Osteocyte (in vitro differentiated cells): ENCODE data around the gene CCNJ. TPM values are rescaled to one million over a fixed set of nuclear protein-coding genes. Genes with fewer than 3 reads are reported as not detected.

Source experiments
- DNase-seq: peaks from one replicate; pipeline ENCODE4 v3.0.0; 2021; ENCODE audit warnings: mixed read lengths; ENCODE audit not compliant: unreplicated experiment; ENCODE audit errors: extremely low spot score
- H3K27ac Mint-ChIP-seq: one replicate; pipeline ENCODE4 v1.8.0; 2021; ENCODE audit warnings: mild to moderate bottlenecking, mixed read lengths; ENCODE audit not compliant: unreplicated experiment
- H3K27me3 Mint-ChIP-seq: one replicate; pipeline ENCODE4 v1.8.0; 2021; ENCODE audit warnings: mixed read lengths; ENCODE audit not compliant: unreplicated experiment
- H3K36me3 Mint-ChIP-seq: one replicate; pipeline ENCODE4 v1.8.0; 2021; ENCODE audit warnings: mixed read lengths; ENCODE audit not compliant: unreplicated experiment
- H3K4me1 Mint-ChIP-seq: one replicate; pipeline ENCODE4 v1.8.0; 2021; ENCODE audit warnings: mixed read lengths; ENCODE audit not compliant: unreplicated experiment
- H3K4me3 Mint-ChIP-seq: one replicate; pipeline ENCODE4 v1.8.0; 2021; ENCODE audit warnings: mild to moderate bottlenecking, moderate library complexity, mixed read lengths; ENCODE audit not compliant: unreplicated experiment
- H3K9me3 Mint-ChIP-seq: one replicate; pipeline ENCODE4 v1.8.0; 2021; ENCODE audit warnings: mixed read lengths; ENCODE audit not compliant: unreplicated experiment
- total RNA-seq: library from RNA; stranded (reverse); gene quantifications from 2 replicates; pipeline ENCODE4 v1.2.1, GENCODE V29; 2021
- TF ChIP-seq, protein P1 (sequence below): fragments of 200-600 bp; sonication (generic); IDR thresholded peaks from 2 replicates; pipeline ENCODE4 v1.5.0; 2021; ENCODE audit warnings: antibody characterized with exemption, mild to moderate bottlenecking, moderate library complexity

CCNJ gene
- total RNA-seq, 1 donor from 2014 or later = 9.6 TPM

DNA sequence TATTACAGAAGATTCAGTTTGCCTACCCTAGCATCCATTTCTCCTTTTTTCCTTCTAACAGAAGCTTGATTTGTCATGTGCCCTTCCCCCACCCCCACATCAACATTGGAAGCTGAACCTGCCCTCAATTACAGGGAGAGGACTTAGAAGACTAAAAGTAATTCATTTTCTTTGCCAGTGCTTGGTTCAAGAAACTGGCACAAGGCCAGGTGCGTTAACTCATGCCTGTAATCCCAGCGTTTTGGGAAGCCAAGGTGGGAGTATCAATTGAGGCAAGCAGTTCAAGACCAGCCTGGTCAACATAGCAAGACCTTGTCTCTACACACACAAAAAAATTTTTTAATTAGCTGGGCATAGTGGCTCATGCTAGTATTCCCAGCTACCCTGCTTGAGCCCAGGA lies 32.6 kb downstream of the CCNJ start:
- peaks cover 8% of the 10 kb centered on the region for H3K4me1 Mint-ChIP-seq
- H3K9me3 Mint-ChIP-seq = no peaks in the 10 kb centered on the region
- H3K27ac Mint-ChIP-seq = no peak overlapping the region
- H3K36me3 Mint-ChIP-seq = no peaks in the 10 kb centered on the region
- DNase-seq = no peak
- TF ChIP-seq, protein P1, sequence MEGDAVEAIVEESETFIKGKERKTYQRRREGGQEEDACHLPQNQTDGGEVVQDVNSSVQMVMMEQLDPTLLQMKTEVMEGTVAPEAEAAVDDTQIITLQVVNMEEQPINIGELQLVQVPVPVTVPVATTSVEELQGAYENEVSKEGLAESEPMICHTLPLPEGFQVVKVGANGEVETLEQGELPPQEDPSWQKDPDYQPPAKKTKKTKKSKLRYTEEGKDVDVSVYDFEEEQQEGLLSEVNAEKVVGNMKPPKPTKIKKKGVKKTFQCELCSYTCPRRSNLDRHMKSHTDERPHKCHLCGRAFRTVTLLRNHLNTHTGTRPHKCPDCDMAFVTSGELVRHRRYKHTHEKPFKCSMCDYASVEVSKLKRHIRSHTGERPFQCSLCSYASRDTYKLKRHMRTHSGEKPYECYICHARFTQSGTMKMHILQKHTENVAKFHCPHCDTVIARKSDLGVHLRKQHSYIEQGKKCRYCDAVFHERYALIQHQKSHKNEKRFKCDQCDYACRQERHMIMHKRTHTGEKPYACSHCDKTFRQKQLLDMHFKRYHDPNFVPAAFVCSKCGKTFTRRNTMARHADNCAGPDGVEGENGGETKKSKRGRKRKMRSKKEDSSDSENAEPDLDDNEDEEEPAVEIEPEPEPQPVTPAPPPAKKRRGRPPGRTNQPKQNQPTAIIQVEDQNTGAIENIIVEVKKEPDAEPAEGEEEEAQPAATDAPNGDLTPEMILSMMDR = no peak
- H3K4me3 Mint-ChIP-seq = no peak overlapping the region
- H3K27me3 Mint-ChIP-seq = peaks cover 23% of the 10 kb centered on the region

DNA sequence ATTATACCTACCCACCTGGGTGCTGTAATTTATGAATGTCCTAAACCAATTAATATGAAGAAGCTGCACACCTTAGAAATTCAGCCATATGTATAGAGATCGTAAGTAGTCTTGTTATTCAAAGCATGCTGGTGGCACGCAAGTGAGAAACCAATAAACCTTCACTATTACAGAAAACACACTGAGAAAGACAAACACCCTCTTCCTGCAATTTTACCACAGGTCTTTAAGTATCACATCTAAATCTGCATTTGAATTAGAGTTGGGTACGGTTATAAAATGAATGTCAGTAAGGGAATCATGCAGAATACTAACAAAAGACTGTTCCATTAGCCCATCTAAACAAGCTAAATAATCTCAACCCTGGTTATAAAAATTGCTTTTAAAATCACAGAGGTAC lies 33.8 kb downstream of the CCNJ start:
- Mint-ChIP-seq H3K27ac (no peak overlapping the region), H3K9me3 (no peaks in the 10 kb centered on the region), H3K27me3 (peaks cover 25% of the 10 kb centered on the region), H3K36me3 (no peaks in the 10 kb centered on the region), H3K4me3 (no peak overlapping the region), H3K4me1 (peaks cover 8% of the 10 kb centered on the region)
- DNase-seq = no peak
- TF ChIP-seq, protein P1 = no peak

DNA sequence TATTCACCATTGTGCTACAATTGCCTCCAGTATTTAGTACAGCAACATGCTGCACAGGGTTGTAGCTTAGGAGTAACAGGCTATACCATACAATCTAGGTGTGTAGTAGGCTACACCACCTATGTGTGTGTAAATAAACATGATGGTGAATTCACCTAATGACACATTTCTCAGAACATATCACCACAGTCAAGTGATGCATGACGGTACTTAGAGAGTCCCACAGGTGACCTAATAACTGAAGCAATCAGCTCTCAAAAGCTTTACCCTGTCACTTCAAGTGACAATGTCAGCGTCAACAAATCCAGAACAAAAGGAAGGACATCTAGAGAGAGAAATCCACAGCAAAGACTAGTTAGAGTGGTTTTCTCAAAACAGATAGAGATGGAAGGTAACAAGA lies 38.8 kb downstream of the CCNJ start:
- H3K27me3 Mint-ChIP-seq = peaks cover 31% of the 10 kb centered on the region
- no peak overlapping the region for H3K4me3 Mint-ChIP-seq
- H3K27ac Mint-ChIP-seq = no peak overlapping the region

DNA sequence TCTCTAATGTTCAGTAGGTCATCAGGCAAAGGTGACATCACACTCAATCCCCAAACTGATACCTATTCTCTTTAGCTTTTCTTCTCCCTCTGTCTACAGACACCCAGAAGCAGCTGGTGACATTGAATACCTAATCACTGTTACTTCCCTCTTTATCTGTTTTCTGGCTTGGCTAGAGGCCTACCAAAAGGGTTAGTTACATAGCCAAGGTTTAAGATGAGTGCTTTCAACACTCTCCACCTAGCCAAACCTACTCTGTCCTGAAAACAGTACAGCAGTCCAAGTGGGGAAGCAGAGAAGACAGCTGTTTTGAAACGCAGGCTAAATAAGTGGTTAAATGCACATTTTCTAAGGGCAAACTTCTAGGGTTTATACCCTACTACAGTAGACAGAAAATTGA lies 39.4 kb downstream of the CCNJ start:
- TF ChIP-seq, protein P1 = no peak
- no peaks in the 10 kb centered on the region for H3K4me1 Mint-ChIP-seq
- no peaks in the 10 kb centered on the region for H3K36me3 Mint-ChIP-seq
- no peak for DNase-seq
- H3K27me3 Mint-ChIP-seq = peaks cover 28% of the 10 kb centered on the region
- H3K9me3 Mint-ChIP-seq = no peaks in the 10 kb centered on the region
- H3K27ac Mint-ChIP-seq = no peak overlapping the region
- H3K4me3 Mint-ChIP-seq = no peak overlapping the region

More for the DNA sequence above, 38.8 kb downstream of the CCNJ start:
- Mint-ChIP-seq H3K9me3 (no peaks in the 10 kb centered on the region), H3K36me3 (no peaks in the 10 kb centered on the region), H3K4me1 (no peaks in the 10 kb centered on the region)
- TF ChIP-seq, protein P1 = no peak
- DNase-seq = no peak

DNA sequence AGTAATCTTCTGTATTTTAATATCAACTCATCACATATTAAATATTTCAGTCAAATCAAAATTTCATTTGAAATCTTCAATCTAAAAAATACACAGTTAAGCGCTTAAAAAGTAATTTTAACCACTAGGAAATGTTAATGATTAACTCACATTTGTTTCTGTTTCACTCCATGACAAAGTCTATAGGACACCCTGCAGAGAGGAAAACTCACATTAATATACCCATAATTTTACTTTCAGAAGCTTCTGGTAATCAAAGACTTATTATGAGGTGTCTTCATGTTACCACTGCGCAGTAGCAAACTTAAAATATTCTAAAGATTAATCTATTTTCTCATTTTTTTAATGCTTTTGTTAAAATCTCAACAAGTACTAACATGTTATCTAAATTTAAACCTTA lies 45.7 kb downstream of the CCNJ start:
- H3K4me1 Mint-ChIP-seq = no peaks in the 10 kb centered on the region
- H3K9me3 Mint-ChIP-seq = no peaks in the 10 kb centered on the region
- TF ChIP-seq, protein P1 = no peak
- H3K27me3 Mint-ChIP-seq = peaks cover 9% of the 10 kb centered on the region
- H3K36me3 Mint-ChIP-seq = no peaks in the 10 kb centered on the region
- no peak for DNase-seq
- H3K27ac Mint-ChIP-seq = no peak overlapping the region
- no peak overlapping the region for H3K4me3 Mint-ChIP-seq
